HFF-Myc (cell line): ENCODE results near the gene SMAP1.

Experiments
- DNase-seq: peaks from one replicate; pipeline ENCODE4 v3.0.0-alpha.2; 2011; ENCODE audit warnings: low read depth; ENCODE audit errors: extremely low read depth
- H3K4me3 ChIP-seq: replicated peaks from 2 replicates; pipeline ENCODE4 v1.5.1; 2011; ENCODE audit warnings: low read depth, mild to moderate bottlenecking, control low read depth, low read length
- TF ChIP-seq, protein P1 (sequence below): IDR thresholded peaks from 2 replicates; pipeline ENCODE4 v1.5.1; 2012; ENCODE audit warnings: mild to moderate bottlenecking, low read depth, low read length, control low read depth; ENCODE audit errors: missing control alignments

Gene SMAP1

DNA sequence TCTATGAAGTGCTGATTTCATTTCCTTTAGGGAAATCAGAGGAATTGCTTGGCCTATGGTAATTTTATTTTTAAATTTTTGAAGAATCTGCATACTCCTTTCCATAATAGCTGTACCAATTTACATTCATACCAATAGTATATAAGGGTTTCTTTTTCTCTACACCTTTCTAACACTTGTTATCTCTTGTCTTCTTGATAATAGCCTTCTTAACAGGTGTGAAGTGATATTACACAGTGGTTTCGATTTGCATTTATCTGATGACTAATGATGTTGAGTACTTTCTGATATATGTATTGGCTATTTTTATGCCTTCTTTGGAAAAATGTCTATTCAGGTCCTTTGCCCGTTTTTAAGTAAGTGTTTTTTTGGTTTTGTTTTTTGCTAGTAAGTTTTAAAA is 40.8 kb downstream of the SMAP1 start:
- TF ChIP-seq, protein P1, sequence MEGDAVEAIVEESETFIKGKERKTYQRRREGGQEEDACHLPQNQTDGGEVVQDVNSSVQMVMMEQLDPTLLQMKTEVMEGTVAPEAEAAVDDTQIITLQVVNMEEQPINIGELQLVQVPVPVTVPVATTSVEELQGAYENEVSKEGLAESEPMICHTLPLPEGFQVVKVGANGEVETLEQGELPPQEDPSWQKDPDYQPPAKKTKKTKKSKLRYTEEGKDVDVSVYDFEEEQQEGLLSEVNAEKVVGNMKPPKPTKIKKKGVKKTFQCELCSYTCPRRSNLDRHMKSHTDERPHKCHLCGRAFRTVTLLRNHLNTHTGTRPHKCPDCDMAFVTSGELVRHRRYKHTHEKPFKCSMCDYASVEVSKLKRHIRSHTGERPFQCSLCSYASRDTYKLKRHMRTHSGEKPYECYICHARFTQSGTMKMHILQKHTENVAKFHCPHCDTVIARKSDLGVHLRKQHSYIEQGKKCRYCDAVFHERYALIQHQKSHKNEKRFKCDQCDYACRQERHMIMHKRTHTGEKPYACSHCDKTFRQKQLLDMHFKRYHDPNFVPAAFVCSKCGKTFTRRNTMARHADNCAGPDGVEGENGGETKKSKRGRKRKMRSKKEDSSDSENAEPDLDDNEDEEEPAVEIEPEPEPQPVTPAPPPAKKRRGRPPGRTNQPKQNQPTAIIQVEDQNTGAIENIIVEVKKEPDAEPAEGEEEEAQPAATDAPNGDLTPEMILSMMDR: no peak
- no peak overlapping the region for H3K4me3 ChIP-seq
- DNase-seq: no peak

DNA sequence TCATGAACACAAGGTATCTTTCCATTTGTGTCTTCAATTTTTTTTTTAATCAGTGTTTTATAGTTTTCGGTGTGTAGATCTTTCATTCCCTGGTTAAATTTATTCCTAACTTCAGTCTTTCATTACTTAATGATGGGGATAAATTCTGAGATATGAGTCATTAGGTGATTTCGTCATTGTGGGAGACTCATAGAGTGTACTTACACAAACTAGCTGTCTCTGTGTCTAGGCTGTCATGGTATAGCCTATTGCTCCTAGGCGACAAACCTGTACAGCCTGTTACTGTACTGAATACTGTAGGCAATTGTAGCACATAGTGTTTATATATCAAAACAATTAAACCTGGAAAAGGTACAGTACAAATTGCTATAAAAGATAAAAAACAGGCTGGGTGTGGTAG is 42.1 kb downstream of the SMAP1 start:
- DNase-seq: peak; percentile 10
- TF ChIP-seq, protein P1: no peak
- no peak overlapping the region for H3K4me3 ChIP-seq

DNA sequence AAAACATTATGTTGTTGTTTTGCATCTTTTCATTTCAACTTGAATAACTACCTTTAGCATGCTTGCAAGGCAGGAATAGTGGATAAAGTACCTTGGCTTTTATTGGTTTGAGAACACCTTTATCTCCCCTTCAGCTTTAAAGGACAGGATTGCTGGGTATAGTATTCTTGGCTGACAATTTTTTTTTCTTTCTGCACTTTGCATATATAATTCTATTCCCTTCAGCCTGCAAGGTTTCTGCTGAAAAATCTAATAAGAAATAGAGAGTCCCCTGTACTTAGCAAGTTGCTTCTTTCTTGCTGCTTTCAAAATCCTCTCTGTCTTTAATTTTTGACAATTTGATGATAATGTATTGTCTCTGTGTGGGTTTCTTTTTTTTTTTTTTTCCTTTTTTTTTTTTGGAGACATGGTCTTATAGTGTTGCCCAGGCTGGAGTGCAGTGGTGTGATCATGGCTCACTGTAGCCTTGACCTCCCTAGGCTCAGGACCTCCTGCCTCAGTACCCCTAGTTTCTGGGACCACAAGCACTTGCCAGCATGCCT is 47.1 kb downstream of the SMAP1 start:
- no peak overlapping the region for H3K4me3 ChIP-seq
- no peak for DNase-seq

DNA sequence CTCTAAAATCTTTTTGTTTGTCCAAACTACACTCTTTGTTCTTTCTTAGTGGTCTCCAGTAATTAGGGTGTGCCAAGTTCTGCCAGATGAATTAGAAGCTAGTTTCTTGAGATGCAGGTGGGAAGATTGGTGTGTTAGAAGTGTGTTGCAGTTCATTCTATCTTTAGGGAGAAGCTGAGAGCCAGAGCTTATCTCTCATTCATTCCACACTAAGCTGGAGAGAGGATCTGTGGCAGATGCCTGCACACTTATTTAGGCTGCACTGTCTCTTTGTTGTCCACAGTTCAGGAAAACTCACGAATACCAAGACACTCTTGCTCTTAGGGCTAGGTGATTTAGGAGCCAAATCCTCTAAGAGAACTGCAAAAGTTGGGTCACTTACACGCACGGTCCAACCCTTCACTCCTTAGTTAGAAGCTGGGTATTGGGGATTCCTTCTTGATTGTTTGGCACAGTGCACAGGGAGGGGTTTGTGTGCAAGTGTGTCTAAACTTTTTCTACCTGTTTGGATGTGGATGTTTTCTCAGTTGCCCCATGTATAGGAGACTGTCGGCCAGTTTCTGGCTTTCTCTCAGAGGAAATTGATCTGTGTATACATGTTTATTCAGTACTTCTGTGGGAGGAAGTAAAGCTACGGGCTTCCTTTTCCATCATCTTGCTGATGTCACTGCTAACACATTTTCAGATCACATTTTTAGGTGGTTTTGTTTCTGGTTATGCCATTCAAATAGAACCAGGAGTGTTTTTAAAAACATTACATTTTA is 49.5 kb downstream of the SMAP1 start:
- no peak for DNase-seq
- no peak overlapping the region for H3K4me3 ChIP-seq
- TF ChIP-seq, protein P1: no peak

More for the DNA sequence above, 47.1 kb downstream of the SMAP1 start:
- TF ChIP-seq, protein P1: no peak

DNA sequence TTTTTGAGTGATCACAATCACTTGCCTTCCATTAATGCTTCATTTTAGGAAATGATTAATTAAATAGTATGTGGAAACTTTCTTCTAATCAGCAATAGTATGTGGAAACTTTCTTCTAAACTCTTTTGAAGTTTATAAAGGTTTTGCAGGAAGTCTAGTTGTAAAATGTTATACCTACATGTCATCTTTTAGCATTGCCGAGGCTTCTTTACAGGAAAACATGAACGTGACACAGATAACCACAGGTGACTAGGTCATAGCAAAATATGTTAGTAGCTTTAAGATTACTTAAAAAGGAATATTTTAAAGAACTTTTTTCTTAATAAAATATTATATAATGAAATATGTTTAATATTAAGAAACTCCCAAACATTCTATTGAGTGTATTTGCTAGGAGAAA is 56.8 kb downstream of the SMAP1 start:
- H3K4me3 ChIP-seq: no peak overlapping the region
- no peak for DNase-seq
- TF ChIP-seq, protein P1: no peak

DNA sequence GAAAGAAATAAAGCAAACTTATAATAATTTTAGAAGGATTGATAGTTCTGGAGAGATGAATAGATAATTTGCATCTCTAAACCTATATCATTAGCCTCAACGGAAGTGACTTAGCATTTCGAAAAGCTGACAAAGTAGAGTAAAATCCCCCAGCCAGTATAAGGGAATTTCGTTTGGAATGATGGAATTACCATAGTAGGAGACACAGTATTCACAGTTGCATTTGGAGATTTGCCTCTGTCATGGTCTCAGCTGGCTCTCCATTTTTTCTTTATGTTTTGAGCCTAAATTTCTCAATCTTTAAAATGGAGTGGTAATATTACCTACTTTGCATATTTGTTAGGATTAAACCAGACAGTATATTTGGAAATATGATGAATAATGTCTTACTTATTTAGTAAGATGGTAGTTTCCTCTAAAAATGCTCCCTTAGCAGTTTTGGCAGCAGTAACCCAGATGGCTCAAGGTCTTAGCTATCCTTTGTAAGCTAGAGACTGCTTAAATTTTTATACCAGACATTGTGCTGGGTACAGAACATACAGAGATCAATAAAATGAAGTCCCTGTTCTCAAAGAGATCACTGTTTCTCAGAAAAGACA is 58.2 kb downstream of the SMAP1 start:
- TF ChIP-seq, protein P1: no peak
- DNase-seq: no peak
- no peak overlapping the region for H3K4me3 ChIP-seq

DNA sequence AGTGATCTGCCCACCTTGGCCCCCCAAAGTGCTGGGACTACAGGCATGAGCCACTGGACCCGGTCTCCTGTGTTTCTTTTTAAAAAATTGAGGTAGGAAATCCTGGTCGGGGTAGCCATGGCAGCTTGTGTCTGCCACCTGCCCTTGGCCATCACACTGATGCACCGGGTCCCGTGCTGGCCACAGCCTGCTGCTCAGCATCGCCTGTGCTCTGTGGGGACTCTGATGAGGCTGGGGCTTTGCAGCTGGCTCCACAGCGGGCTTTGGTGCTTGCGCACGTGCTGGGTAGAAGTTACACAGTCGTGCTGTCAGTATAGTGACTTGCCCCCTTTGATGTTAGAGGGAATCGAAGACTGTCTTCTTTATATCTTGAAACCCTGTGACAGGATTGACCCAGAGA is 66.7 kb downstream of the SMAP1 start:
- TF ChIP-seq, protein P1: no peak
- no peak for DNase-seq

More for the DNA sequence above, 66.7 kb downstream of the SMAP1 start:
- no peak overlapping the region for H3K4me3 ChIP-seq
